Loucy (cell line): Measurements from ENCODE around the gene ZP4.

Experiments used
- EZH2phosphoT487 ChIP-seq: fragments of 200-600 bp; IDR thresholded peaks from 2 replicates; pipeline ENCODE4 v1.6.1; 2018; ENCODE audit warnings: antibody characterized with exemption, mild to moderate bottlenecking, moderate library complexity, borderline replicate concordance
- TF ChIP-seq, protein P1 (sequence below): fragments of 200-600 bp; sonication (generic); conservative IDR thresholded peaks from 2 replicates; pipeline ENCODE4 v1.5.1; 2014; ENCODE audit warnings: mild to moderate bottlenecking, antibody characterized with exemption, low read length

DNA sequence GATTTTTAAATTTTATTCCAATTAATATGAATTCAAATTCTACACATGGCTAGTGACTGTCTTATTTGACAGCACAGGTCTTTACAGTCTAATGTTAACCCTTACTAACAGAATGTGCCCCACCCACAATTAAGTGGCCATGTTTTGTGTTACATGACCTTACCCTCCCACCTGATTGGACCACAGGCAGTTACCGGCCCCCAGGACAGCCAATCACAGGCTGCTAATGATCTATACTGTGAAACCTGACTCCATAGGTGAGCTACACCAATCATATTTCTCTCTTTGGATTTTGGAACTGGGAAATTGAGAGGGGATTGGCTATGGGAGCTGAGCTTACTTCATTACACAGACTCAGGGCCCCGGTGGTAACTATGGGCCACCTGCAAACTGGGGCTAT is 27.5 kb downstream of the ZP4 start:
- TF ChIP-seq, protein P1, sequence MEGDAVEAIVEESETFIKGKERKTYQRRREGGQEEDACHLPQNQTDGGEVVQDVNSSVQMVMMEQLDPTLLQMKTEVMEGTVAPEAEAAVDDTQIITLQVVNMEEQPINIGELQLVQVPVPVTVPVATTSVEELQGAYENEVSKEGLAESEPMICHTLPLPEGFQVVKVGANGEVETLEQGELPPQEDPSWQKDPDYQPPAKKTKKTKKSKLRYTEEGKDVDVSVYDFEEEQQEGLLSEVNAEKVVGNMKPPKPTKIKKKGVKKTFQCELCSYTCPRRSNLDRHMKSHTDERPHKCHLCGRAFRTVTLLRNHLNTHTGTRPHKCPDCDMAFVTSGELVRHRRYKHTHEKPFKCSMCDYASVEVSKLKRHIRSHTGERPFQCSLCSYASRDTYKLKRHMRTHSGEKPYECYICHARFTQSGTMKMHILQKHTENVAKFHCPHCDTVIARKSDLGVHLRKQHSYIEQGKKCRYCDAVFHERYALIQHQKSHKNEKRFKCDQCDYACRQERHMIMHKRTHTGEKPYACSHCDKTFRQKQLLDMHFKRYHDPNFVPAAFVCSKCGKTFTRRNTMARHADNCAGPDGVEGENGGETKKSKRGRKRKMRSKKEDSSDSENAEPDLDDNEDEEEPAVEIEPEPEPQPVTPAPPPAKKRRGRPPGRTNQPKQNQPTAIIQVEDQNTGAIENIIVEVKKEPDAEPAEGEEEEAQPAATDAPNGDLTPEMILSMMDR = no peak
- TF ChIP-seq EZH2phosphoT487 = no peak
